ENCODE data around the gene ARHGAP12.

GRCh38 chr10:31905586-31905985, 23.0 kb downstream of the ARHGAP12 start:
- no peak for TF ChIP-seq CTCF (IDR thresholded peaks at IDR 0.05; ENCODE audit: poor library complexity, severe bottlenecking)
- TF ChIP-seq EP300 (conservative IDR thresholded peaks at IDR 0.05; ENCODE audit: poor library complexity, severe bottlenecking) = no peak

Data from neural cell (in vitro differentiated cells).